Prostate gland (tissue), 2 donors: ENCODE results near the gene ATP5MG.

Experiments used
- CTCF ChIP-seq, 4 experiments: fragments of 200-600 bp in 2 of 4; fragments of 450-650 bp in 2 of 4; sonication (generic) in 2 of 4; IDR thresholded peaks; 1 replicate in 3 of 4; 2 replicates in 1 of 4; pipeline ENCODE4 v1.5.1; 2016 to 2019; ENCODE audit warnings: antibody characterized with exemption in 4 of 4, mild to moderate bottlenecking in 2 of 4, moderate library complexity in 2 of 4
- POLR2A ChIP-seq: fragments of 450-650 bp; IDR thresholded peaks from one replicate; pipeline ENCODE4 v1.6.1; 2016; ENCODE audit warnings: antibody characterized with exemption, mild to moderate bottlenecking
- POLR2AphosphoS5 ChIP-seq: sonication (generic); formaldehyde crosslinking; IDR thresholded peaks from one replicate; pipeline ENCODE4 v1.6.1; 2017; ENCODE audit warnings: antibody characterized with exemption

DNA sequence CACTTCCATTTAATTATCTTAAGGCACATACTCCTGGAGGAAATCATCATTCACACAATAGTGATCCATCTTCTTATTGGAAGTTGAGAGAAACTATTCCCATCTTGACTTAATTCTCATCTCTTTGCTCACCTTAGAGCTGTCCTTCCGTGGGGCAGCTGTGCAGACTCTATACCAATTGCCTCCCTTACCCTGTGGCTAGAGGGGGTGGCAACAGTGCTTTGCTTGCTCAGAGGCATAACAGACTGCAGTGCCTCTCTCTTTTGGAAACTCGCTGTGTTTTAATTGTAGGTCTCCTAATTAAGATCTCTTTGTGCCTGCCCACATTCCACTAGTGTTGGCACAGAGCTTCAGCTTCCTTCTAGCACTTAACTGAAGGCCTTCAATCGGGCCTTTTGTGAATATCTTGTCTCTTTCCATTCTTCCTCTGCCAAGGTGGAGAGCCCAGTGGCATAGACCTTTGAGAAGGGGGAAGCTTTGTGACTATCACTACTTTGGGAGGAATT, 40.4 kb downstream of the ATP5MG start:
- TF ChIP-seq POLR2A (no peak), CTCF (IDR thresholded peaks at IDR 0.05) (no peak), POLR2AphosphoS5 (no peak)
